GM18951 (cell line): ENCODE data around the gene MACF1.
"Not testable (repeated sequence)": the region's sequence is repeated elsewhere in the genome, so short reads cannot be mapped to it uniquely, and the experiment has no call there.

Experiments used
- POLR2A ChIP-seq: IDR thresholded peaks from 4 replicates; pipeline ENCODE4 v1.6.1; 2011; ENCODE audit warnings: mild to moderate bottlenecking; ENCODE audit not compliant: insufficient read length, insufficient read depth; ENCODE audit errors: extremely low read depth
- in situ Hi-C: fragments of 300-500 bp; cut with MboI; formaldehyde crosslinking; loops from one replicate; pipeline ENCODE4 v1.12.0; 2022; ENCODE audit warnings: low sequenced_read_pairs, mixed read lengths, inconsistent platforms; ENCODE audit not compliant: unreplicated experiment

MACF1 gene

GRCh38 chr1:39187275-39188046, 17.0 kb upstream of the MACF1 start:
- no peak for TF ChIP-seq POLR2A
- in situ Hi-C loops: no loop called here

DNA sequence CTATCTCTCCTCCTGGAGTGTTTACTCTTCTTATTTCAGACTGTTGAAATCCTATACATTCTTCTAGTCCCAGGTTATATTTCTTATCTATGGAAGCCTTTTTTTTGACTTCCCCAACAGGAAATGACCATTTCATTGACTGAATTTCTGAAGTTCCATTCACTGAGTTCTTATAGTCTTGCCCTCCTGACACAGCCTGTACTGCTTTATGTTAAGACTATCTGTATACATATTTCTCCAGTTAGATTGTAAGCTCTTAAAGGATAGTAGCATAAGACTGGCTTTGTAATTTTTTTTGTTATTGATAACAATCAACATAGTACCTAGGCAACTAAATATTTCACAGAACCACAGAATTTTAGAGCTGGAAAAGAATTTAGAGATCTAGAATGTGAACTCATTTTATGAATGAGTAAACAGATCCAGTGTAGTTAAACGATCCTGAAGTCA, 14.9 kb upstream of the MACF1 start:
- TF ChIP-seq POLR2A: no peak
- in situ Hi-C loops: loop anchor here (10.0 kb wide), 1 partner anchor 75 kb away; no protein-coding TSS in a partner anchor

GRCh38 chr1:39190096-39190495, 14.4 kb upstream of the MACF1 start:
- in situ Hi-C loops: loop anchor here (10.0 kb wide), 1 partner anchor 75 kb away; no protein-coding TSS in a partner anchor
- no peak for TF ChIP-seq POLR2A

- TF ChIP-seq POLR2A: no peak
- in situ Hi-C loops: loop anchor here (10.0 kb wide), 1 partner anchor 70 kb away; no protein-coding TSS in a partner anchor
Measured at GRCh38 chr1:39194398-39195051, 10.0 kb upstream of the MACF1 start.

DNA sequence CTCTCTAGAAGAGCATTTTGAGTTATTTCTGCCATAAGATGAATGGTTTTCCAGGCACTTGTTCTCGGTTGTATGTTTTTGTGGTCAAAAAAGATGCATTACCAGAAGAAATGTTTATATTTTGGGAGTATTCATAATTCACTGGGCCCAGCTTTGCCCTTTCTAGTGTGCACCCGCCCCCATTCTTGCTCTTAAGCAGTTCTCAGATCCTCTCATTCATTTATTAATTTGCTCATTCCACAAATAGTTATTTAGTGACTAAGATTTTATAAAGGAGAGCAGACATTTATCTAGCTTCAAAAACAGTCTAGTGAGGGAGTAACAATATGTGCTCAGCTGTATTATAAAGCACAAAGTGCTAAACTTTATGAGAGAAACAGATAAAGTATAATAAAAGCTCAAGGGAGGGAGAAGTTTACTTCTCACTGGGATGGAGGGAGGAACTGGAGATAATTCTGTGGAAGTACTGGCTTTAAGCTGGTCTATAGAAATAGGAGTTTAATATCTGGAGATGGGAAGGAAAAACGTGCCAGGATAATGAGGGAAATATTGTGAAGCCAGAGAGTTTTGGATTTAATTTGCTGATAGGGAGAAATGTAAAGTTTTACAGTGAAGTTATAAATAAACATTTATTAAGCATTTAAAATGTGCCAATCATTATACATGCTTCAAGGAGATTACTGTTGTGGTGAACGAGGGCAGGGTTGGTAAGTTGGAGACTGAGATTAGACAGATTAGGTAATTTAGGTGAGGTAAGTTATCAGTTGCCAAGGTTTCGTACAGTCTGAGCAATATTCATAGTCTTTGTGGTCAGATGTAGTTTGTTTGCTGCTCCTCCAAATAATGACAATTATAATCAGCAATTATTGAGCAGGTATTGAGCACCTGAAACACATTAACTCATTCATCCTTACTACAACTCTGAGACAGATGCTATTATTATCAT, 9.1 kb upstream of the MACF1 start:
- no peak for TF ChIP-seq POLR2A
- in situ Hi-C loops: loop anchor here (10.0 kb wide), 1 partner anchor 69 kb away; no protein-coding TSS in a partner anchor

- TF ChIP-seq POLR2A: no peak
- in situ Hi-C loops: loop anchor here (10.0 kb wide), 1 partner anchor 68 kb away; no protein-coding TSS in a partner anchor
Measured at GRCh38 chr1:39196244-39197215, 8.0 kb upstream of the MACF1 start.

DNA sequence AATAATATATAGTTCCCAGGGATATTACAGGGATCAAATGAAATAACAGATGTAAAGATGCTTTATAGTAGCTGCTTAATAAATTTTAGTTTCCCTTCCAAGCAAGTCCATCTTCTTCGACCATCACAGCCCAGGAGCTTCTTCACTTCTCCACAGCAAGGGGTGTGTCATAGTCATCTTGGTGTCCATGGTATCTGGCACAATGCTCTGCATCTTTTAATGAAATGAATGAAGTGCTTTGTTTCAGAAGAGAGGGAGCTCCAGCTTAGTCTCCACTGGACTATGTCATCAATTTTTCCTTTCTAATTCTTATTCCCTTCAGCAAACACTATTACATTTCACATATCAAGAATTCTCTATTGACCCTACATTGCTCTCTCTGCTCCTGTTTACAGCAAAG, 4.9 kb upstream of the MACF1 start:
- no peak for TF ChIP-seq POLR2A
- in situ Hi-C loops: loop anchor here (10.0 kb wide), 1 partner anchor 65 kb away; no protein-coding TSS in a partner anchor

- TF ChIP-seq POLR2A: peak; percentile 30
- in situ Hi-C loops: no loop called here
Measured at GRCh38 chr1:39205102-39205780, 746 bp downstream of the MACF1 start.

GRCh38 chr1:39205781-39206464, 1.4 kb downstream of the MACF1 start:
- in situ Hi-C loops: no loop called here
- TF ChIP-seq POLR2A: no peak

GRCh38 chr1:39208360-39208759, 3.9 kb downstream of the MACF1 start:
- in situ Hi-C loops: not testable (repeated sequence)

DNA sequence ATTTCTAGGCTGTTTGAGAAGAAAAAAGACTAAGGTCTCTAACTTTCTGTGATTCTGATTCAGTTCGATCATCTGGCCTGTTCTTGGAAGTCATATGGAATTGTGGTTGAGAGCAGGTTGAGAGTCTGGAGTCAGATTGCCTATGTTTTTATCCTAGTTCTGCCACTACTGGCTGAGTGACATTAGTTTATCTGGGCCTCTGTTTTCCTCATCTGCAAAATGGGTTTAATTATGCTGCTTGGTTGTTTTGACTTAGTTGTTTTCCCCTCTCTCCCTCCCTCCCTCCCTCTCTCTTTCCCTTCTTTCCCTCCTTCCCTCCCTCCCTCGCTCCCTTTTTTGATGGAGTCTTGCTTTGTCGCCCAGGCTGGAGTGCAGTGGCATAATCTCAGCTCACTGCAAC, 6.2 kb downstream of the MACF1 start:
- in situ Hi-C loops: no loop called here
- no peak for TF ChIP-seq POLR2A
